GM21619 (cell line): ENCODE results near the gene RPAP2.
A peak's percentile ranks its signal among the peaks of the same experiment; 100 is the strongest.
"Not testable (repeated sequence)": the region's sequence is repeated elsewhere in the genome, so short reads cannot be mapped to it uniquely, and the experiment has no call there.

Experiments
- ATAC-seq: cut with Tn5 transposase; IDR thresholded peaks from one replicate; pipeline ENCODE4 v1.9.1; 2021; ENCODE audit not compliant: unreplicated experiment

Gene RPAP2

DNA sequence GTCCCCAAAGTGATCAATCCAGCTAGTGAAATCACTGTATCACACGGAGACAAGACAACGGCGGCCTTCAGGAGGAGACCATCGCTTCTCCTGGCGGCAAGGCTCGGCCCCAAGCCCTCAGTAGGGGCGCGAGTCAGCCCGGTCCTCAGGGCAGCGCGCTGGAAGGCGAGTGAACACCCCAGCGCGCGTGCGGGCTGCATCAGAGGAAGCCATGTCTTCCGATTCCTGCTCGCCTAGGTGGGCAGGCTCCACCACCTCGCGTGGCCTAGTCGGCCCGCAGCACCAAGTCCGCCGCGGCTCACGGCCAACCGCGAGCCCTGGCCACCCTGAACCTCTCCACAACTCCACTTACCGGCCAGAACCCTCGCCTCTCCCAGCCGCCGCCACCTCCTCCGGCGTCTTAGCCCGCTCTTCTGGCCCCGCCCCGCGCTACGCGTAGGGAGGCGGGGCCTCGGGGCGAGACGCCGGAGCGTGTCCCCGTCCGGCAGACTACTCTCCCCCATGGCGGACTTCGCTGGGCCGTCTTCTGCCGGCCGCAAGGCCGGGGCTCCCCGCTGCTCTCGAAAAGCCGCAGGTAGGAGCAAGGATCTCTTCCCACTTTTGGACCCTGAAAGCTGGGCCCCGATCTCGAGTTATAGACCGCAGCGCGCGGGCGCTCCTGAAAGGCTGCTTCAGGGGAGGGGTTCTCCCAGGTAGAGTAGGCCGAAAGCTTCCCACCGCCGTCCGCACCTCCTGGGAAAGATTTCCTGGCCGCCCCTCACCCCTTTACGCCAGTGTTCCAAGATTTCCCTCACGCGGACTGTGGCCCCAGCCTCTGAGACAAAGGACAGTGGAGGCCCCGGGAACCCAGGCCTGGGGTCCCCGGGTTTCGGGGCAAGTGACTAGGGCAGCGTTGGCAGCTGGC is at the start of gene RPAP2, which contains the start of gene GLMN:
TSS of gene RPAP2 (plus strand) at position 487 of the 904 bp plus-strand sequence. CDS start at position 502, 15 bp downstream.
TSS of gene GLMN (minus strand) at position 415 of the 904 bp plus-strand sequence. CDS start 988 bp downstream, outside the sequence.
- peak; percentile 97 for ATAC-seq

DNA sequence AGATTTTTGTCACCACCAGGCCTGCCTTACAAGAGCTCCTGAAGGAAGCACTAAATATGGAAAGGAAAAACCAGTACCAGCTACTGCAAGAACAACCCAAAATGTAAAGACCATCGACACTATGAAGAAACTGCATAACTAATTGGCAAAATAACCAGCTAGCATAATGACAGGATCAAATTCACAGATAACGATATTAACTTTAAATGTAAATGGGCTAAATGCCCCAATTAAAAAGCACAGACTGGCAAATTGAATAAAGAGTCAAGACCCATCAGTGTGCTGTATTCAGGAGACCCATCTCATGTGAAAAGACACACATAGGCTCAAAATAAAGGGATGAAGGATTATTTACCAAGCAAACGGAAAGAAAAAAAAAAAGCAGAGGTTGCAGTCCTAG is 44.1 kb upstream of the RPAP2 start:
- ATAC-seq, result not testable (repeated sequence)

- no peak for ATAC-seq
Measured at GRCh38 chr1:92259350-92259749, 39.5 kb upstream of the RPAP2 start.

DNA sequence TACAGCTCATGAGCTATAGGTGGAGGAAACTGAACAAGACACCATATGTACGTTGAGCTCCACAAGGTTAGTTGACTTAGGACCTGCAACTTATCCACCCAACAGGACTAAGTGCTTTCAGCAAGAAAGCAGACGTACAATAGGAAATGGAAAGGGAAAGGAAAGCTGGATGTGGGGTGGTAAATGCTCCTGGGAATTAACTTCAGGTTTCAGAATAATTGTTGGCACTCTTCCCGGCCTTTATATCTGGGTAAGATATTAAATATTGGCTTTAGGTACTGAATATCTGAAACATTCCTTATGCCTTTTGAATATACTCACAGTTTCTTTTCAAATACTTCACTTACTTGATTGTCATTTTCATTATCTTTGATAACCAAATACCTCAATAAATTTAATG is 36.3 kb upstream of the RPAP2 start:
- no peak for ATAC-seq

DNA sequence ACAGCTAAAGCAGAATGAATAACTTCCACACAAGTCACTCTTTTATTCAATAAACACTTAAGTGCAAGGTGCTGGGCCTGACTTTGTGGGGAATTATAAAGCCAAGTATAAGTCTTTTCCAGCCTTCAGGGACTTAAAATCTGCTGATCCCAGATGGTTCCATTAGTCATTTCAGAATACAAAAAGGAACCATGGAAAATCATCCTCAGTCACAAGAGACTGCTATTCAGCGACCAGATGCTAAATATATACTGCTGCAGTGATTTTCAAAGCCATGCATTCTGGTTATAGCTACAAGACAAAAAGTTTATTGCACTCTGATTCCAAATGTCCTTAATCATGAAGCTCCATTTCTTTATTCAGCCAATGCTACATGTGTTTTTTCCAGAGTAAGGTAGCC is 25.8 kb upstream of the RPAP2 start:
- no peak for ATAC-seq

DNA sequence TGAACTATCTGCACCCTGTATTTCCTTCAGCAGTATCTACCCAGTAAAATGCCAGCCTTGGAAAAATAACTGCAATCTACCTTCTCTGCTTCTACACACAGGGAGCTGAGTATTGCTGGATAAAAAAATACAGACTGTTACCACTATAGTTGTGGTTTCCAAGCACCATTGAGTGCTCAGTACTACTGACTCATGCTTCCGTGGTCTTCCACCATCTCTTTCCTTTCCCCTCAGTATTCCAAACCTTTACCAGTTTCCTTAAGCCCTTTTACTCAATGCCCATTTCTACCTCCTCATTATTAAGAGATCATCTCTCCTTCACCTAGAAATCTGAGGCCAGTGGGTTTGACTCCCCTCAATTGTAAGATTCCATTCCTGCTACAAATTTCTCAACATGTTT is 23.9 kb upstream of the RPAP2 start:
- no peak for ATAC-seq

DNA sequence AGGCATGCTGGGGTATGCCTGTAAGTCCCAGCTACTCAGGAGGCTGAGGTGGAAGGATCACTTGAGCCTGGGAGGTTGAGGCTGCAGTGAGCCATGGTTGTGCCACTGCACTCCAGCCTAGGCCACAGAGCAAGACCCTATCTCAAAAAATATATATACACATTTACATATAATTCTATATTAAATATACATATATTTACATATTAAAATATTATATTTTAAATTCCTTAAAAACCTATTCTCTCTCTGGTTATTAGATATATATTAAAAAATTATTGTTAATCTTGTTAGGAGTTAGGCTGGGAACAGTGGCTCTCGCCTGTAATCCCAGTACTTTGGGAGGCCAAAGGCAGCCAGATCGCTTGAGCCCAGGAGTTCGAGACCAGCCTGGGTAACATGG is 22.8 kb upstream of the RPAP2 start:
- ATAC-seq, result no peak

GRCh38 chr1:92277105-92277723 is 21.6 kb upstream of the RPAP2 start:
- ATAC-seq, result no peak

GRCh38 chr1:92279781-92280180 is 19.1 kb upstream of the RPAP2 start:
- not testable (repeated sequence) for ATAC-seq

- ATAC-seq, result not testable (repeated sequence)
Measured at GRCh38 chr1:92281411-92281810, 17.4 kb upstream of the RPAP2 start.

DNA sequence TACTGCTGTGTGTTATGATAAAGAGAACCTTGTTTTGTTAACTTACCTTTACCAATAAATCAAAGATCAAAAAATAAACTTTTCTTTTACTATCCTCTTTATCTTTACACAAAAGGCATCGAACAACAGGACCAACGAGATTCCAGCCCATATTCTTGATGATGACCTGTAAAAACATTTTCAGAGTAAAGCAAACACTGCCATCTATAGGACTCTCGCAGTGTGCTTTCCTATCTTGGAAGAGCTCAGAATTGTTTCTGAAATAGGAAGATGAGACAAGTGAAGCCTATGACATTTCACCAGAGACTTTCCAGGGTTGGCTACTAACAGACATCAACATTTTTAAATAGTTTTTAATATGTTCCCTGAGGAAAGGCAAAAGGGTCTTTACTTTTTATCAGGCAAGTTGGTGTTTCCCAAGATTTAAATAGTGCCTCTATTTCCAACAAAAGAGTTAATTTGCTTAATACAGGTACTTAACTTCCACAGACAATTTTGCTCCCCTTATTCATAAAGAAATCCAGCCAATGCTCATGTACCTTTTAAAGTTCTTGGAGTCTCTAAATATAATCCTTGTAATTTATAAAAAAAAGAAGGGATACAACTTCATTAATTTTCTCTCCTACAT is 7.4 kb upstream of the RPAP2 start:
- no peak for ATAC-seq

DNA sequence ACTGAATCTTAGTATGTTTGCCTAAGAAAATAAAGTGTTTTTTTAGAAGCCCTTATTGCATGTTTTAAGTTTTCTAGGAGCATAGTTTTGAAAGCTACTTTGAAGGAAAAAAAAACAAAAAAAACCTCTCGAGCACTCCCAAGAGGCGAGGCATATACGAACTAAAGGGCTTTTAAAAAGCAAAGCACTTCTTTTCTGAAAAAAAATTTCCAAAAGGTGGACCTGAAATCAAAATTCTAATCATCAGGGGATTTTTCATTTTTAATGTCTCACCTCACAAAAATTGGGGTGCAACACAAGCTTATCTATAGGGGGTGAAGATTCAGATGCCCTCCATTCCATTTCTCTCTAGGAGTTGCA is 666 bp upstream of the RPAP2 start:
- ATAC-seq, result peak; percentile 2

DNA sequence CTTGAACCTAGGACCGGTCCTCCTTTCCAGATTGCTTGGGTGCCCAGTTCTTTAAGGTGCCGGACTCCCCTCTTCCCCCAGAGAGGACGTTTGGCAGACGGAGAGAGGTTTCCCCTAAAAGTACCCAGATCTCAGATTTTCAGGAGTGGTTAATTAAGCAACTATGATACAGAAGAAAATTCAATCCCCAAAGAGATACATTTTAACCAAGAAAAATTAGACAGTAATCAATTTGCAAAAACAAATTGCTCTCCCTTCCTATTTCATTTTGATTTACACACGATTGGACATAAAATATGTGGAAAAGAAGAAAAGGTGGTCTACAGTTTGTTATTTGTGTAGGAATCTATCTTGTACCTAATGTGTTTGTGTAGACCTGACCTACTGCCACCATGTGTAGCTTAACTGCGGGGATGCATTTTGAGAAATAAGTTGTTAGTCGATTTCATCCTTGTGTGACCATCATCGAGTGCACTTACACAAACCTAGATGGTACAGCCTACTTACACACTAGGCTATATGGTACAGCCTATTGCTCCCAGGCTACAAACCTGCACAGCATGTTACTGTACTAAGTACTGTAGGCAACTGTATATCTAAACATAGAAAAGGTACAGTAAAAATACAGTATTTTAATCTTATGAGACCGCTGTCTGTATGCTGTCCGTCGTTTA is 755 bp downstream of the RPAP2 start:
- no peak for ATAC-seq

- ATAC-seq, result no peak
Measured at GRCh38 chr1:92301021-92301420, 2.2 kb downstream of the RPAP2 start.

DNA sequence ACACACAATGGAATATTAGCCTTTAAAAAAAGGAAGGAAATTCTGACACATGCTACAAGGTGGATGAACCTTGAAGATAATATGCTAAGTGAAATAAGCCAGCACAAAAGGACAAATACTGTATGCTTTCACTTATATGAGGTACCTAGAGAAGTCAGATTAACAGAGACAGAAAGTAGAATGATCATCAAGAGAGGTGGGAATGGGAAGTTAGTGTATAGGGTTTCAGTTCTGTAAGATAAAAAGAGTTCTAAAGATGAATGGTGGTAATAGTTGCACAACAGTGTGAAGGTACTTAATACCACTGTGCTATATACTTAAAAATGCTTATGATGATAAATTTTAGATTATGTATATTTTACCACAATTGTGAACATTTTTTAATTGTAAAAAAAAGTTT is 7.2 kb downstream of the RPAP2 start:
- no peak for ATAC-seq

DNA sequence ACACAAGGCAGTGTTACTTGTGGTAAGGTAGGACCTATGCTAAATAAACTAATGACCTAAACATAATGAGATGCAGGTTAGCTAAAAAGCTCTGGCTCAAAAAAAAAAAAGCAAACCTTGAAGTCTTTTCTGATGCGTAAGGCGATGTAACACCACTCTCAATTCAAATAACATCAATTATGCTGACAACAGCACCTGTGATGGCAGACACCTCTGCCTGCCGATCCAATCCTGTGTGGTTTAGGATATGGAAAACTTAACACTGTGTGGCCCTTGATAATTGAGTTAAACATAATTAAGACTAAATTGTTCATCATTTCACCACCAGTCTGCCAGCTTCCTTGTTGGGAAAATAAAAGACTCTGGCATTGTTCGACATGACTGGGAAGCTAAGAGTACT is 9.1 kb downstream of the RPAP2 start:
- ATAC-seq, result no peak

GRCh38 chr1:92310185-92310597 is 11.3 kb downstream of the RPAP2 start:
- no peak for ATAC-seq

DNA sequence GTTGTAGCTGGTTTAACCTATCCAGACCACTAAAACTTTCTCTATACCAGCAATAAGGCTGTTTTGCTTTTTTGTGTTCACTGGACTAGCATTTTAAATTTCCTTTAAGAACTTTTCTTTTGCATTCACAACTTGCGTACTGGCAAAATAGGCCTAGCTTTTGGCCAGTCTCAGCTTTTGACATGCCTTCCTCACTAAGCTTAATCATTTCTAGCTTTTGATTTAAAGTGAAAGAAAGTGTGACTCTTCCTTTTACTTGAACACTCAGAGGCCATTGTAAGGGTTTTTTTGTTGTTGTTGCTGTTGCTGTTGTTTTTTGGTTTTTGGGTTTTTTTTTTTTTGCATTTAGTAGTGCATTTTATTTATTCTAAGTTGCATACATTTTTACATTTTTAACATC is 15.2 kb downstream of the RPAP2 start:
- ATAC-seq, result no peak

DNA sequence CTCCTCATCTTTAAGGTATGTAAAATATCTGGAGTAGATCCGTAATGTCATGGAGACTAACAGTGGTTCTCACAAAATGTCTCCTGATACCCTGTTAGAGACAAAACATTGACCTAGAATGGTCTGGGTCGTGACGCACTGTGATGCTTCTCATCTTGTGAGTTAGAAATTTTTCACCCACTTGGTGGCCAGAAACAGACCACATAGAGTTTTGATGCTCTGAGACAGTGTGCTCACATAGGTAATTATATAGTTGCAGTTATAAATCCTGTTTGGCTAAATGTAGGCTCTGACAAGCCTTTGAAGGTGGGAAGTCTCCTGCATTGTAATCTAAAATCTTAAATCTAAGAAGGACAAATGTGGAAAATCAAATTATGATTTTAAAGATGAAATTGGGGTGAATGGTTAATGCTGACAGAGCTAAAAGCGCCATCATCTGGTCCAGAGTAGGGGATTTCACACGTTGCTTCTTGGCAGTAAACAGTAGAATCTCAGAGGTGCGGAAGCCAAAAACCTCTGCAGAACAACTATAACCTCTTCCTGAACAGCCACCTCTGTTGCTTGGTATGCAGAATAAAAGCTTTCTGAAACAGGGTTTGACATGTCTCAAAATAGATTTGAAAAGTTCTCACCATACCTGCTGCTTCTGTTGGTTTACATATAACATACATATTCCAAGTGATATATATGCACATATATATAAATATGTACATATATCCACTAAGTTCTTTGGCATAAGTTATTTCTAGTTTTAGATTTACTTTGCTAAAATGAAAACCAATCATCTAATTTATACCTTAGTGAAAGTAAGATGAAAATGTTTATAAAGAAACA is 17.1 kb downstream of the RPAP2 start:
- ATAC-seq, result no peak

- no peak for ATAC-seq
Measured at GRCh38 chr1:92317836-92318493, 19.1 kb downstream of the RPAP2 start.
